HUES48 (cell line): ENCODE measurements around the gene RAI1.

Source experiments
- H3K27ac ChIP-seq: one replicate; pipeline ENCODE4 v1.7.0; 2013; ENCODE audit warnings: low read depth, low read length, inconsistent platforms
- H3K27me3 ChIP-seq: 2 replicates; pipeline ENCODE4 v1.6.1; 2013; ENCODE audit warnings: mild to moderate bottlenecking, low read length; ENCODE audit not compliant: control insufficient read depth, insufficient read depth
- H3K36me3 ChIP-seq: 2 replicates; pipeline ENCODE4 v1.6.1; 2013; ENCODE audit warnings: low read length; ENCODE audit not compliant: control insufficient read depth, insufficient read depth
- H3K4me1 ChIP-seq: 2 replicates; pipeline ENCODE4 v1.6.1; 2013; ENCODE audit warnings: mild to moderate bottlenecking, low read length; ENCODE audit not compliant: control insufficient read depth, insufficient read depth
- H3K4me3 ChIP-seq: 2 replicates; pipeline ENCODE4 v1.5.1; 2013; ENCODE audit warnings: mild to moderate bottlenecking, low read depth, low read length
- H3K9ac ChIP-seq: 2 replicates; pipeline ENCODE4 v1.6.1; 2013; ENCODE audit warnings: mild to moderate bottlenecking, low read depth, low read length, moderate library complexity
- H3K9me3 ChIP-seq: 2 replicates; pipeline ENCODE4 v1.6.1; 2013; ENCODE audit warnings: low read length; ENCODE audit not compliant: control insufficient read depth, insufficient read depth

RAI1 gene

GRCh38 chr17:17665255-17665654 lies 16.0 kb upstream of the RAI1 start:
- H3K27me3 ChIP-seq: peaks cover 7% of the 10 kb centered on the region
- H3K4me3 ChIP-seq: no peak overlapping the region
- H3K9me3 ChIP-seq: no peaks in the 10 kb centered on the region; the same call in 1 of the 2 replicates
- H3K27ac ChIP-seq: no peak overlapping the region
- H3K36me3 ChIP-seq: no peaks in the 10 kb centered on the region
- H3K4me1 ChIP-seq: 0 out of 2 replicates have a peak, but pooled peaks cover 3% of the 10 kb centered on the region
- no peak overlapping the region for H3K9ac ChIP-seq

DNA sequence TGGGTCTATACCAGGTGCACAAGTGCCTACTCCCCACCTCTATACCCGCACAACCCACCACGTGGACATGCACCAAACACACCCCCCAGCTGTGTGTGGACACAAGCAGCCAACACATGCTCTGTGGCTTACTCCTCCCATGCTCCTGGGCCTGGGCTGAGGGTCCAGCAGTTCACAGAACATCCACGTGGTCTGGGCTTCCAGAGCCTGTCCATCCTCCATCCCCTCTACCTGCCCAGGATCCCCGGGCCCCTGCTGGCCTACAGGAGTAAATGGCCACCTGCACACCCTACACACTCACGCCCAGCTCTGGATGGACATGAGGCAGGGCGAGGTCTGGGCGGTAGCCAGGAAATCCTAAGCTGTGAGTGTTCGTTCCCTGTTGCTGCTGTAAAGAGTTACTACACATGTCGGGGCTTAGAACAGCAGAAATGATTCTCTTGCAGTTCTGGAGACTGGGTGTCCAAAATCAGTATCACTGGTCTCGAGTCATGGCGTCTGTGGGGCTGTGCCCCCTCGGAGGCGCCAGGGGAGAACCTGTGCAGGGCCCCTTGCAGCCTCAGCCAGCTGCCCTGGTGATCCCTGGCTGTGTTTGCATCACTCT lies 15.0 kb upstream of the RAI1 start:
- Histone ChIP-seq H3K4me3 (no peak overlapping the region), H3K9me3 (no peaks in the 10 kb centered on the region), H3K36me3 (no peaks in the 10 kb centered on the region), H3K4me1 (0 out of 2 replicates have a peak, but pooled peaks cover 3% of the 10 kb centered on the region), H3K27ac (no peak overlapping the region), H3K9ac (no peak overlapping the region), H3K27me3 (peaks cover 11% of the 10 kb centered on the region)

DNA sequence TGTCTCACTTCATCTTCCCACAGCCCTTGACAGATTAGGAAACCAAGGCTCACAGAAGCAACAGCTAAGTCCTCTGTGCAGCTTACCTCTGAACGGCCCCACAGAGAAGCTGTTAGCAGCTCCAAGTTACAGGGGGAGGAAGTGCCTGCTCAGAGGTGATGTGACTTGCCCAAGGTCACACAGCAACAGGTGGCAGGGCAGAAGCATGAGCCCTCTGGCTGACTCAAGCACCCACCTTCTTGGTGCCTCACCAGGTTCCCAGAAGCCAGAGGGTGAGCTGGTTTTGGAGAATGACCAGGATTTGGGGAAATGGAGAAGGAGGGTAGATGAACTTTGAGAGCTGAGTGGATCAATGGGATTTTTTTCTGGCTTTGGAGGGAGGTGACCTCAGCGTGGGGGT lies 14.0 kb upstream of the RAI1 start:
- H3K36me3 ChIP-seq: no peaks in the 10 kb centered on the region
- no peak overlapping the region for H3K4me3 ChIP-seq
- no peak overlapping the region for H3K27ac ChIP-seq
- peaks cover 11% of the 10 kb centered on the region for H3K27me3 ChIP-seq
- H3K9ac ChIP-seq: no peak overlapping the region
- 0 out of 2 replicates have a peak, but pooled peaks cover 3% of the 10 kb centered on the region for H3K4me1 ChIP-seq
- no peaks in the 10 kb centered on the region for H3K9me3 ChIP-seq

- Histone ChIP-seq H3K27ac (no peak overlapping the region), H3K4me1 (0 out of 2 replicates have a peak, but pooled peaks cover 2% of the 10 kb centered on the region), H3K4me3 (no peak overlapping the region), H3K36me3 (no peaks in the 10 kb centered on the region), H3K27me3 (peaks cover 17% of the 10 kb centered on the region), H3K9ac (no peak overlapping the region), H3K9me3 (no peaks in the 10 kb centered on the region)
Measured at GRCh38 chr17:17667947-17668346, 13.3 kb upstream of the RAI1 start.

- no peaks in the 10 kb centered on the region for H3K4me1 ChIP-seq
- no peaks in the 10 kb centered on the region for H3K36me3 ChIP-seq
- no peaks in the 10 kb centered on the region for H3K9me3 ChIP-seq
- no peak overlapping the region for H3K4me3 ChIP-seq
- H3K27me3 ChIP-seq: peaks cover 21% of the 10 kb centered on the region
- no peak overlapping the region for H3K9ac ChIP-seq
- no peak overlapping the region for H3K27ac ChIP-seq
Measured at GRCh38 chr17:17668358-17668757, 12.9 kb upstream of the RAI1 start.

DNA sequence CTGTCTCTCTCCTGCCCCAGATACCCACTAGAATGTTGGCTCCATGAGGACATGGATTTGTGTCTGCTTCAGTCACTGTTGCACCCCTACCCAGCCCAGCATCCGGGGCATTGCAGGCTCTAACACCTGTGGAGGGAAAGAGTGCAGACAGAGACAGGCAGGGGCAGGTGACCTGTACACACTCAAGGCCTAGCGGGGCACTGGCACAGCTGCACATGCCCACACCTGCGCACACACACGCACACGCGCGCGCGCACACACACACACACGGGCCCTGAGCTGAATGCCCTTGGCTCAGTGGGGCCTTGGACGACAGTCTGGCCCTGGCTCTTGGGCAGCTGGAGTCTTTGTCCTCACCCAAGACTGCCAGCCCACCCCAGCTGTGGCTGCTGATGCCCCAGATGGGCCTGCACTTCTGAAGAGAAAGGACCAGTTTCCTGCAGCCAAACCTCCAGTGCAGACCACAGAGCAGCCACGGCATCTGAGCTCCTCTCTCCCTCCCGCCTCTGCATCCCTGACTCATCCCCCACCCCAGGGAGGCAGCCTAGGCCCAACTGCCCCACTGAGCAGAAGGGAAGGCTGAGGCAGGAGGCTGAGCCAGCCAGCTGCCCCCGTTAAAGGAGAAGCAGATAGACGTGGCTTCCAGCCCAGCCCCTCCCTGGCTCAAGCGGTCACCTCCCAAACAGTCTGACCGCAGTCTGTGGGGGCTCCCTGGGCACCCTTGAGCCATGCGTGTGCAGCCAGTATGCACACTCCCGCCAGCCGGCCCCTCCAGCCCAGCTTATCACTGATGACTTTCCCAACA lies 12.3 kb upstream of the RAI1 start:
- Histone ChIP-seq H3K4me3 (no peak overlapping the region), H3K4me1 (no peaks in the 10 kb centered on the region), H3K27ac (no peak overlapping the region), H3K36me3 (no peaks in the 10 kb centered on the region), H3K9ac (no peak overlapping the region), H3K9me3 (no peaks in the 10 kb centered on the region), H3K27me3 (peaks cover 27% of the 10 kb centered on the region)

GRCh38 chr17:17669580-17670235 lies 11.6 kb upstream of the RAI1 start:
- no peak overlapping the region for H3K4me3 ChIP-seq
- no peaks in the 10 kb centered on the region for H3K9me3 ChIP-seq
- no peak overlapping the region for H3K9ac ChIP-seq
- H3K27me3 ChIP-seq: peaks cover 28% of the 10 kb centered on the region
- no peaks in the 10 kb centered on the region for H3K4me1 ChIP-seq
- no peak overlapping the region for H3K27ac ChIP-seq
- H3K36me3 ChIP-seq: no peaks in the 10 kb centered on the region

GRCh38 chr17:17670701-17671305 lies 10.5 kb upstream of the RAI1 start:
- H3K27ac ChIP-seq: no peak overlapping the region
- no peaks in the 10 kb centered on the region for H3K9me3 ChIP-seq
- no peak overlapping the region for H3K9ac ChIP-seq
- H3K27me3 ChIP-seq: peaks cover 38% of the 10 kb centered on the region
- H3K36me3 ChIP-seq: no peaks in the 10 kb centered on the region
- peaks cover 4% of the 10 kb centered on the region; the same call in 1 of the 2 replicates for H3K4me1 ChIP-seq
- no peak overlapping the region for H3K4me3 ChIP-seq

- Histone ChIP-seq H3K4me1 (peaks cover 10% of the 10 kb centered on the region; the same call in 1 of the 2 replicates), H3K27me3 (peaks cover 42% of the 10 kb centered on the region), H3K4me3 (no peak overlapping the region), H3K9ac (no peak overlapping the region), H3K27ac (no peak overlapping the region), H3K36me3 (no peaks in the 10 kb centered on the region), H3K9me3 (no peaks in the 10 kb centered on the region)
Measured at GRCh38 chr17:17671369-17672129, 9.7 kb upstream of the RAI1 start.
